Measurements from ENCODE around the gene SHCBP1L.

DNA sequence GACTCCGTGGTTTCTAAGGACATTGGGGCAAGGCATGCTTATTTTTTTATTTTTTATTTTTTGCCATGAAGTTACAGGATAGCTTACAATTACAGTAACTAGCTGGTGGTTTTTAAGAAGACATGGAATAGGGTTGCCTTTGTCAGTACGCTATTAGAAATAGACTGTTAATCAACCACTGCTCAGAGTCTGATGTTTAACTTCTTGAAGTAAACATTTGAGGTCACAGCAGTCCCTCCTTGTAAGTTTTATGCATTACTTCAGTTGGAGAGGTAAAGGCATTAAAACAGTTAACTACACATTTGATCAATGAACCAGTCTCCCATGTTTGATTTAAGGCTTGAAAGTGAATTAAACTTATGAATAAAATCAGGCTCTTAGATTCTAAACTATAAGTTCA, 19.3 kb upstream of the SHCBP1L start:
- TF ChIP-seq, protein P1, sequence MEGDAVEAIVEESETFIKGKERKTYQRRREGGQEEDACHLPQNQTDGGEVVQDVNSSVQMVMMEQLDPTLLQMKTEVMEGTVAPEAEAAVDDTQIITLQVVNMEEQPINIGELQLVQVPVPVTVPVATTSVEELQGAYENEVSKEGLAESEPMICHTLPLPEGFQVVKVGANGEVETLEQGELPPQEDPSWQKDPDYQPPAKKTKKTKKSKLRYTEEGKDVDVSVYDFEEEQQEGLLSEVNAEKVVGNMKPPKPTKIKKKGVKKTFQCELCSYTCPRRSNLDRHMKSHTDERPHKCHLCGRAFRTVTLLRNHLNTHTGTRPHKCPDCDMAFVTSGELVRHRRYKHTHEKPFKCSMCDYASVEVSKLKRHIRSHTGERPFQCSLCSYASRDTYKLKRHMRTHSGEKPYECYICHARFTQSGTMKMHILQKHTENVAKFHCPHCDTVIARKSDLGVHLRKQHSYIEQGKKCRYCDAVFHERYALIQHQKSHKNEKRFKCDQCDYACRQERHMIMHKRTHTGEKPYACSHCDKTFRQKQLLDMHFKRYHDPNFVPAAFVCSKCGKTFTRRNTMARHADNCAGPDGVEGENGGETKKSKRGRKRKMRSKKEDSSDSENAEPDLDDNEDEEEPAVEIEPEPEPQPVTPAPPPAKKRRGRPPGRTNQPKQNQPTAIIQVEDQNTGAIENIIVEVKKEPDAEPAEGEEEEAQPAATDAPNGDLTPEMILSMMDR (IDR thresholded peaks at IDR 0.05) = no peak
- TF ChIP-seq POLR2A (IDR thresholded peaks at IDR 0.05) = no peak

All from right lobe of liver (tissue), 4 donors.